COR-L47 (cell line): ENCODE measurements around the gene AGXT.

Experiments
- DNase-seq: peaks from one replicate; lab custom pipeline; 2025; lab: John Stamatoyannopoulos, UW

AGXT gene

DNA sequence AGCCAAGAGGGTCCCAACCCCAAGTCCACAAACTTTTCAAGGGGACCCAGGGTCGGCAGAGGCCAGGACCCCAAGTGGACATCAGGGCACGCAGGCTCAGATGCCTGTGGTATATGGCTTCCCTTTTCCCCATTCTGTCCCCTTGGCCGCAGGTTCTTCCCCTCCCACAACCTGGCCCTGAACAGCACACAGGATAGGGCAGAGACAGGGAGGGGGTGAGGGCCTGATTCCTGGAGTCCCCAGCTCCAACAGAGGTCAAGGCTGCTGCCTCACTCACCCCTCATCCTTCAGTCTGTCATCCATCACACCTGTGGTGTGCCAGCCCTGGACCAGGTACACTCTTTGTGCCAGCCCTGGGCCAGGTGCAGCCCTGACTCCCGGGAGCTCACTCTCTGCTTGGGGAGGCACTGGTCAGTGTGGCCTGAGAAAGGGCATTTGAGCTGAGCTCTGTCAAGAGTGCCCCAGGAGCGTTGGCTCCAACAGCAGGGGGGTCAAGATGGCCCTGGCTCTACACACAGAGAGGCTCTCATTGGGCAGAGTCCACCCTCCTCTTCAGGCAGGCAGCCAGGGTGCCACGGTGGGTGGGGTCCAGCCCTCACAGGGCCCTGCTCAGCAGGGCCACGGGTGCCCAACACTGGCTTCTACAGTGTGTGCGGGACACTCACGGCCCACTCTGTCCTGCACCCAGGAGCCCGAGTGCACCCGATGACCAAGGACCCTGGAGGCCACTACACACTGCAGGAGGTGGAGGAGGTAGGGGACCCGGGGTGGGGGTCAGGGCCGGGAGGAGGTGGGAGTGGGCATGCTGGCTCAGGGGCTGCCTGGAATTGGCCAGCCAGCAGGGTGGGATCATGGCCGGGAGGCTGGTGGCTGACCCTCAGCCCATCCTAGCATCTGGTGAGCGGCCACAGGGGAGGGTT, 1.6 kb downstream of the AGXT start:
- no peak for DNase-seq

DNA sequence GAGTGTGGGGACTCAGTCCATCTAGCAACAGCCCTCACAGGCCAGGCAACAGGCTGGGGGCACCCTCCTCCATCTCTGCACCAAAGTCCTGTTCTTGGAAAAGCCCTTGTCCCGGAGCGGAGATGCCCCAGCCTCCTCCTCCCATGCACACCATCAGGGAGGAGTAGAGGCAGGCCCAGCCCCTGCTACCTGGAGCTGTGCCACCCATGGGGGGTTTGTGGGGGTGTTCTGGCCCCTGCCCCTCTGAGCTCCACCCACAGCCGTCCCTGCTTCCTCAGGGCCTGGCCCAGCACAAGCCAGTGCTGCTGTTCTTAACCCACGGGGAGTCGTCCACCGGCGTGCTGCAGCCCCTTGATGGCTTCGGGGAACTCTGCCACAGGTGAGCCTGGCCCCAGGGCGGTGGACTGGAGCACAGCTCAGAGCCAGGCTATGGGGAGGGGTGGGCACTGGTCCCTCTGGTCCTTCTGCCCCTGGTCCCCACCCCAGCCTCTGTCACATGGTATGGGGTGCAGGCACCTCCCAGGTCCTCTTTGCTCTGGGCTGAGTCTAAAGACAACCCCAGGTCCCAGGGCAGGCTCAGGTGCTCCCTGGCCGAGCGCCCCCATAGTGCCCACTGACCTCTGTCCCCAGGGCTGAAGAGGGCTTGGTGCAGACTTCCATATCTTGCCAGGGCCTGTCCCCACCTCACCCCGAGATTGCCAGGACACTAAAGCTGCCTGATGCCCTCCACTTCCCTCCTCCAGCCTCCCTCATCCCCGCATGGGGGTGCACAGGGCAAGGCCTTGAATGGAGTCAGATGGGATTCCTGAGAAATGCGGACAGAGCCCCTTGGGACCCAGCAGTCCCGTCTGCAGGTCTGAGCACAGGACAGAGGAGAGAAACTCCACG, 2.7 kb downstream of the AGXT start:
- DNase-seq: no peak

DNA sequence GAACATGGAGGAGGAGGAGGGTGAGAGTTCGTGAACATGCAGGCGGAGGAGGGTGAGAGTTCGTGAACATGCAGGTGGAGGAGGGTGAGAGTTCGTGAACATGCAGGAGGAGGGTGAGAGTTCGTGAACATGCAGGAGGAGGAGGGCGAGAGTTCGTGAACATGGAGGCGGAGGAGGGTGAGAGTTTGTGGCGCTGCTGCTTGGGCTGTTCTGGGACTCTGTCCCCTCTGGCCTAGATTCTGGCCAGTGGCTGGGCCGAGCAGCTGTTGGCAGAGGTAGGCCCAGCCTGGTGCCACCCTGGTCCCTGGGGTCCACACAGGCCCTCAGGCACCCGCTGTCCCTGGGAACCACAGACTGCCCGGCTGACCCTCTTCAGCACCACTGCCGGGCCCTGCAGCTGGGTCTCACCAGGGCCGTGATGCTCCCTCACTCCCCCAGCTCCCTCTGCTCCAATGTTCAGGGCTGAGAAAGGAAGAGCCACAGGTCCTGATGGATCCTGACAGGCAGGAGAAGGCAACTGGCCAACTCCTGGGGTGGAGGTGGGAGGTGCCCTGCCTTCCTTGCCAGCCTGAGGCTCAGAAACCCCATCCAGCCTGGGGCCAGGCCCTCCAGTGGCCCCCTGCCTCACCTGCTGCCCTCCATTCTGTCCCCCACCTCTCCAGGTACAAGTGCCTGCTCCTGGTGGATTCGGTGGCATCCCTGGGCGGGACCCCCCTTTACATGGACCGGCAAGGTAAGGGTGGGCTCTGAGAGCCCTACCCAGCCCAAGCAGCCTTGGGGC, 3.9 kb downstream of the AGXT start:
- DNase-seq: no peak

DNA sequence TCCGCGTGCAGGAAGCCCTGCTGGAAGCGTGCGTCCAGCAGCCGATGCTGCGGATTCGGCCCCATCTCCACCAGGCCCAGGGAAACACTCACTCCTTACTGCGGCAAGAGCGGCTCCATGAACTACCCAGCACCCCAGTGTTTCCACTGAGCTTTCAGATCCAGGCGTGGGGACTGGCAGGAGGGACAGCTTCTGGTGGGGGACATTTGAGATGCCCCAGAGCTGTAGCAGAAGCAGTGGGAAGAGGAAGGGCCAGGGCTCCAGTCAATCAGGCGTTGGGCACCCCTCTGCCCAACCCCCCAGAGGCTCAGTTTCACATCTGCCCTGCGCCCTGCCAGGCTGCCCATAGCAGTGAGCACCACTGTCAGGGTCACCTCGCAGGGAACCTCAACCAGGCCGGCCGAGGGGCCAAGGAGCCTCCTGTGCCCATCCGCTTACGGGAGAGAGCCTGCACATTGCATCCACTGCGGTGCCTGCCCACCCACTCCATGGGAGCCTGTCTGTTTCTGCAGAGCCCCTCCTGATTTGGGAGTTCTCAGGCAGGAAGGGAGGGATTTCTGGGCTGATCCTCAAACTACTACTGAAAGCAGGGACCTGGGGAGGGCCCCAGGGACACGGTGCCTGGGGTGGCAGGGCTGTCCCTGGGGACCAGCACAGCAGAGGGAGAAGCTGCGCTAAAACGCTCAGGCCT, 4.6 kb downstream of the AGXT start:
- DNase-seq: no peak

DNA sequence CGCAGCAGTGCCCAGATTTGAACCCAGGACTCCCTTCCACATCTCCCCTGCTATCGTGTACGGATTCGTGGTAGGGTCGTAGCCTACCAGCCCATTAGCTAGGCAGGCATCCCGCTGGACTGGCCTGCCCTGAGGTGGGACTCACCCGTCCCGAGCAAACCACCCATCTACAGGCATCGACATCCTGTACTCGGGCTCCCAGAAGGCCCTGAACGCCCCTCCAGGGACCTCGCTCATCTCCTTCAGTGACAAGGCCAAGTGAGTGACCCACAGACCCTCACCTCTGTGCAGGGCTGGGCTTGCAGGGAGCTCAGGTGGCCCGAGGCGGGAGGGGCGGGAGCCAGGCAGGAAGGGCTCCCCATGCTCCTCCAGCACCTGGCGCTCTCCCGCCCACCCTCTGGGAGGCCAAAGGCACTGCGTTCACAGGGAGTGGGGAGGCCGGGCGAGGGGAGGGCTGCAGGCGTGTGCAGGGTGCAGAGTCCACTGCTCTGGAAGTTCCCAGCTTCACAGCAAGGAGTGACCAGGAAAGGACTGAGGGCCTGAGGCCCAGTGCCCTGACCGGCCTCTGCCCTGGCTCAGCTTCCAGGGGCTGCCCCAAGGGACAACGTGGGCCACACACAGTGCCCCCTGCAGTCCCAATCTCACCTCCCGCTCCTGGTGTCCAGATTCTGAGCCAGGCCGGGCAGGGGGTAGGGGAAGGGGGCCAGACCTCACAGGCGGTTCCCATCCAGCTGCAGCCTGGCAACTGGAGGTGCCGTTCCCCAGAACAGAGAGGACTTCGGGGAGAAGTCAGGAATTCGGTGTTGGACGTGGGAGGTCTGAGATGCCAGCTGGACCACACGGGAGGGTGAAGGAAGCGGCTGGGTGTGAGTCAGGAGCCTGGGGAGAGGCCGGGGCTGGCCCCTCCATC, 5.4 kb downstream of the AGXT start:
- DNase-seq: peak; percentile 37

DNA sequence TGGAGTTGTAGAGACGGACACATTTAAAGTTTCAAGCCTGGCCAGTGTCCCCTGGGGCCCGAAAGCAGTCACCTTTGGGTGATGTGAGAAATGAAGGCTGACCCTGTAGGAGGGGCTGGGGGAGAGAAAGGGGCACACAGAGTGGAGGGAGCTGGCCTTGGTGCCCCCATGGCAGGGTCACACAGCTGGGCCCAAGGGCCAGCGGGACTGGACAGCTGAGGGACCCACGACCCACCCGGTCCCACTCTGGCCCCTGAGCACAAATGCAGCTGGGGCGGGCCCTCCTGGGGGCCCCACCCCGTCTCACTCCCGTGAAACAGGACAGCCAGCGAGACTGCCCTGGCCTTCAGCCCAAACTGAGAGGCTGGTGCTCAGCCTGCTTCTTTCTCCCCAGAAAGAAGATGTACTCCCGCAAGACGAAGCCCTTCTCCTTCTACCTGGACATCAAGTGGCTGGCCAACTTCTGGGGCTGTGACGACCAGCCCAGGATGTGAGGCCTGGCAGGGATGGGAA, 6.1 kb downstream of the AGXT start:
- DNase-seq: no peak

DNA sequence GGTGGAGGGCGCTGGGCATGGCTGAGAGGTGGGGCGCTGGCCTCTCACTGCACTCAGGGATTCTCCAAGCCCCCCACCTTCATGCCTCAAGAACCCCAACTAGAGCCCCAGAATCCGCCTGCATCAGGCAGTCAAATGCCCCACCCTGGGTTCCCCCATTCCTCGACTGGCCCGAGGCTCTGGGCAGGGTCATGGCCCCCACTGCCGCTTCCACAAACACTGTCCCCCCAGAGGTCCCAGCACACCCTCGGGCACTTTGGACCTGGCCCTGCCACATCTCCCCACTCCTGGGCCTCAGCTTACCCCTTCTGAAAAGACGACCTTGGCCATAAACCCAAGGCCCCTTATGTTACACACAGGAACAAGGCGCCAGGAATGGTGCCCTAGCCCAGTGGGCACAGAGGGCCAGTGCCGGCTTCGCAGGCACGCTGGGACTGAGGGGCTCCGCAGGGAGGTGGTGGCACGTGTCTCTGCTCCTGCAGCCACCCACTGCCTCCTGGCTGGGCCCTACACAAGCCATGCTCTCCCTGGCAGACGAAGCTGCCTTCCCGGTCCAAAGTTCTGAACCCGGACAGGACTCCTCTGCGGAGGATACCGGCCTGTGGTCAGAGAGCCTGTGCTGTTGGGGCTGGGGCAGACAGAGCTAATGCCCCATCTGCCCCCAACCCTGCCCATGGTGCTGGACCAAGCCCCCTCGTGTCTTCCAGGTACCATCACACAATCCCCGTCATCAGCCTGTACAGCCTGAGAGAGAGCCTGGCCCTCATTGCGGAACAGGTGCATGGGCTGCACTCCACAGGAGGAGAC, 6.8 kb downstream of the AGXT start:
- DNase-seq: no peak

DNA sequence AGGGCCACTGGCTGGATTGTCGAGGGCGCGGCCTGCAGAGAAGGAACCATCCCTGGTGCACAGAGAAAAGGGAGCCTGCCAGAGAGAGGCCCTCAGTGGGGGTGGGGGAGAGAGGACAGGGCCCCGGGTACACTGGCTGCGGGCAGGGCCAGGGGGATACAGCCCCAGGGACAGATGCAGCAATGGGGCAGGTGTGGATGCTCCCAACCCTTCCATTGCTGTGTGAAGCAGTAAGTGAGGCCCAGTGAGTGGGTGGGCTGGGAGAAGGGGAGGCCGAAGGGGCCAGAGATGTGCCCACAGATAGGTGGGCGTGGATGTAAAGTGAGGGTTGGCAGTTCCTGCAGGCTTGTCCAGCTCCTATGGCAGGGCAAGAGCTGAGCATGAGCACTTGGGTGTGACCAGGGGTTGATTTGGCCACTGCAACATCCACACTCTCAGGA, 7.4 kb downstream of the AGXT start:
- no peak for DNase-seq

DNA sequence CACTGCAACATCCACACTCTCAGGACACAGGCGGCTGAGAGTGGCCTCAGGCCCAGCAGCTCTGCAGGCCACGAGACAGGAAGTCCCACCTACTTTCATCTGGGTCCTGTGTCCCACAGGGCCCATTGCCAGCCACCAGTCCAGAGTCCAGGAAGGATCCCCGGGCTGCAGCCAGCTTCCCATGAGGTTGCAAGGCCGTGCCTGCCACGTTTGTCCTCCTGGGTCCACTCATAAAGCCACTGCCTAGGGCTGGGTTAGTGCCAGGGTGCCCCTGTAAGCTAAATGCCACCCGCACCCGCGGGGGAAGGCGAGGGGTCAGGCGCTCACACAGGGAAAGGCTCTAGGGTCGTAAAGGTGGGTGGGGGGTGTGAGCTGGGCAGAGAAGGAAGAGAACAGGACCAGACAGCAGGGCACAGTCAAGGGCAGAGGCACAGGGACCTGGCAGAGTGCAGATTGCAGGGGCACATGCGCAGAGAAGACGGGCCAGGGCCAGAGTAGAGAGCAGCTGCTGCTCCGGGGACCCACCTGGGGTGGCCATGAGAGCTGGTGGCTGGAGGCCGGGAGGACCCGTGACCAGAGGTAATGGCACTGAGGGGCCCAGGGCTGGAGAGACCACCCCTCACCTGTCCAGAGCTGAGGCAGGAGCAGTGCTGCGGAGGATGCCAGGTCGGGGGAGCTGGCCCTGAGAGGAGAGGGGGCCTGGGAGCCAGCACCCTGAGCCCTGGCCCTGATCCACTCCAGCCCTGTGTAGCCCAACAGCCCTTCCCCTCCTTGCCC, 8.0 kb downstream of the AGXT start:
- no peak for DNase-seq

DNA sequence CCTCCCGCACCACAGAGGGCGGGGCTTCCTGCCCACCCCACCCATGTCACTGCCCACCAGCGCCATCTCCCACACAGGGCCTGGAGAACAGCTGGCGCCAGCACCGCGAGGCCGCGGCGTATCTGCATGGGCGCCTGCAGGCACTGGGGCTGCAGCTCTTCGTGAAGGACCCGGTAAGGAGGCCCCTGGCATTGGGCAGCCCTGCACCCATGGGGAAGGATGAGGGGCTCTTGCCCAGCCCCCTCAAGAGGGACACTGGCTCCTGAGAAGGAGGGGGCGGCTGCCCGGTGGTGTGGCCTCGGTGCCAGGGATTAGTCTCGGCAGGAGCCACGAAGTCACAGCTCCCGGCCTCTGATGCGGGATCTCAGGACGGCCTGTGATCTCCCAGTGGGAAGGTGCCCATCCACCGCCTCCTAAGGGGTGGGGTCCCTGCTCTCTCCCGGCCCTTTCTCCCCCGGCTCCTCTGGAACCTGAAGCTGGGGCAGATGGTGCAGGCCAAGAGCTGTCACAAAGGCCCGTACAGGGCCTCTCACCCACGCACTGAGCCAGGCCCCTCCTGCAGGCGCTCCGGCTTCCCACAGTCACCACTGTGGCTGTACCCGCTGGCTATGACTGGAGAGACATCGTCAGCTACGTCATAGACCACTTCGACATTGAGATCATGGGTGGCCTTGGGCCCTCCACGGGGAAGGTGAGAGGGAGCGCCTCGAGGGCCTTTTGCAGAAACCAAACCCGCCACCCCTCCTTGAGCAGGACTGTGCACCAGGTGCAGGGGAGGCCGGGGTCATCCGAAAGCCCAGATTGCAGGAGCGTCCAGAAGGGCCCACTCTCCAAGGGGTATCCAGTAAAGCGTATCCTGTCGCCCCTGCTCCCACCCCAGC, 9.1 kb downstream of the AGXT start:
- DNase-seq: no peak

DNA sequence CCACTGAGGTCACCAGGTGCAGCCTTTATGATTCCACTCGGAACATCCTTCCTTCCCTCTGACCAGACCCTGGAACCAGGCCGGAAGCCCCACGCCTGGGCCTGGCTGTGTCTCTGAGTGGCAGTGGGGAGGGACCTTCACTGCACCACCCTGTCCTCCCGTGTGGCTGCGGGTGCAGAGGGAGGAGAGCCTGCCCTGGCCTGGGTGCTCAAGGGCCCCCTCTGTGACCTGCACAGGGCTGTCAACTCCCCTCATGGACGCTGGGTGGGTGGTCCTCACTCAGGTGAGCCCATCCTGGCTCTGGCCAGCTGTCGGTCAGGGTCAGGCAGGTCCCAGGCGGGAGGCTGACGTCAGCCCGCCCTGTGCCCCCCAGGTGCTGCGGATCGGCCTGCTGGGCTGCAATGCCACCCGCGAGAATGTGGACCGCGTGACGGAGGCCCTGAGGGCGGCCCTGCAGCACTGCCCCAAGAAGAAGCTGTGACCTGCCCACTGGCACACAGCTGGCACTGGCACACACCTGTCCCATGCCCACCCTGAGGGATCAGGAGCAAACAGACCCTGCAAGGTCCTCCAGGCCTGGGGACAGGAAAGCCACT, 9.8 kb downstream of the AGXT start:
- DNase-seq: no peak

DNA sequence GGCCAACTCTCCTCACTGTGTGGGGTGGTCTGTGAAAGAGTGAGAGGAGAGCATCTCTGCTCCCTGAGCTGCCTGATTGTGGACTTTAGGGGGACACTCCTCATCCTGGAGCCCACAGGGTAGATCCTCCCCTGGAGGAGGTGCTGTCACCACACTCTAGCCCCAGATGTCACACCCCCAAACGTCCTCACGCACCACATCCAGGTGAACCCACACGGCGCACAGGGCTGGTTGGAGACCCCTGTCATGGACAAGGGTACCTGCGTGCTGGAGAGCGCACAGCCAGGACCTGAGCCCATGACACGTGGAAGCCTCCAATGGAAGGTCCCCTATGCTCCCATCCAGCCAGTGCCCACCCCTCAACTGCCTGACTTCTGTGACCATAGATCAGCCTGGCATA, 10.5 kb downstream of the AGXT start:
- no peak for DNase-seq

DNA sequence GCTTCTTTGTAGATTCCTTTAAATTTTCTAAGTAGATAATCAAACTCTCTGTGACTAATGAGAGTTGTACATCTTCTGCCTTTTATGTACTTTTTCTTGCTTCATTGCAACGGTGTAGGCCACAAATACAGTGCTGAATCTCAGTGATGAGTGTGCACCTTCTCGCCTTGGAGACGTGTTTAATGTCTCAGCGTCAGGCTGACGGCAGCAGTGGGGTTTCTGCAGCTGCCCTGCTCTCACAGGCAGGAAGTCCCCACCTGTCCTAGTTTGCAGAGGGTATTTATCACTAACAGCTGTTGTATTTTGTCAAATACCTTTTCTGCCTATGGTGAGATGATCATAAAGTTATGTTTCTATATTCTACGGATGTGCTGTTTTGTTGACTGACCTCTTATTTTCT, 13.3 kb downstream of the AGXT start:
- DNase-seq: peak; percentile 65

DNA sequence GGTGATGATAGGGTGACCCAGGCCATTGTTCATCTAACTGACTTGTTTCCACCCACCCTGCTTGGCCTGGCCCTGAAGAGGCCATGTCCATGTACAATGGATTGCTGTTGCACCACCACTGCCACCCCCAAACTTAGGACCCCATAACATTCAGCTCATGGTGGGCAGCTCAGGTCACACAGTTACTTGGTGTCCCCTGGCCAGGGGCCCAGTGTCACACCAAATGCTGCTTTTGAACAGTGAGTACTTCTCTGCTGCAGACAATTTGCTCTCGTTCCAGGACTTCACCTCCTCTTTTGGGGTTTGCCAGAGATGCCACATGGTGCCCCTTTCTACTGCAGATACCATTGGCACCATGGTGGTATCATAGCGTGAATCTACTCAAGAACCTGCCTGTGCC, 15.6 kb downstream of the AGXT start:
- no peak for DNase-seq

DNA sequence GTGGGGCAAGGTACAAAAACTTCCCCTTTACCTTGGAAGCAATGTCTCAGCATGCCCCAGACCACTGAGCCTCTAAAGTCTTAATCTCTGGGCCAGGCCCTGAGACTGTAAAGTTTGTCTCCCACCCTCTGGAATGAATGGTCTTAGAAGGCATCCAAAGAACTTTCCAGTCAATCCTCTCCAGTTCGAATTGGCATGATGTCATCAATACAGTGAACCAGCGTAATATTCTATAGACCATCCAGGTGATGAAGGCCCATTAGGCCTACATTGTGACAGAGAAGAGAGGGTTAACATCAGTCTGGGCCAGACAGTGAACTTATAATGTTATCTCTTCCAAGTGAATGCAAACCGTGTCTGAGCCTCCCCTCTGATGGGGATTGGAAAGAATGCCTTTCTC, 16.1 kb downstream of the AGXT start:
- no peak for DNase-seq

DNA sequence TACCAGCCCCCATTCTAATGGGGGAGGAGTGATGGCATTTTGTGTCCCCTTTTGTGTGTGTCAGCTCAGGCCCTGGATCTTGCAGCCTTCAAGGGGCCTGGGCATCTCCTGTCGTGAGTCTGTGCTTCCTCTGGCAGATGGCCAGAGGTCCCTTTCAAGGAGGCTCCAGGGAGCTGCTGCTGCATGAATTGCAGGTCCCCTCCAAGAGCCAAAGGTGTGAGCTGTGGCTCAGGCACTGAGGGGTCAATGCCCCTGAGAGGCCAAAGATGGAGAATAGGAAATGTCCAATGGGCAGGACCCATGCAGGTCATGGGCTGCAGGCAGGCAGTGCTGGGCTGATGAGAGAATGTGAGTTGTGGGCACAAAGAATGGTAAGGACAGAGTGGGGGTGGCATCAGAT, 16.9 kb downstream of the AGXT start:
- no peak for DNase-seq

DNA sequence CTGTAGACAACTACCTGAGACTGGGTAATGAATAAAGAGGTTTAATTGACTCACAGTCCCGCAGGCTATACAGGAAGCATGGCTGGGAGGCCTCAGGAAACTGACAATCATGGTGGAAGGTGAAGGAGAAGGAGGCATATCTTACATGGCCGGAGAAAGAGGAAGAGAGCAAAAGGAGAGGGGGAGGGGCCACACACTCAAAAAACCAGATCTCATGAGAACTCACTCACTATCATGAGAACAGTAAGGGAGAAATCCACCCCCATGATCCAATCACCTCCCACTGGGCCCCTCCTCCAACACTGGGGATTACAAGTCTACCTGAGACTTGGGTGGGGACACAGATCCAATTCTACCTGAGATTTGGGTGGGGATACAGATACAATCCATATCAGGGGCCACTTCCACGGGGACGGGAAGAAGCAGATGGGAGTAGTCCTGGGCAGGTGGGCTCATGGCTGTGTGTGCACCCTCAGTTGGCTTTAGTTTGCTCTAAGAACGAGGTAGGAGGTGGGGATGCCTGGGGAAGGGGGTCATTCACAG, 17.5 kb downstream of the AGXT start:
- no peak for DNase-seq
